ENCODE measurements around the gene ARL8B.

GRCh38 chr3:5165698-5166097 is 43.6 kb downstream of the ARL8B start:
- TF ChIP-seq CTCF (optimal IDR thresholded peaks at IDR 0.05 in 1 of 3, IDR thresholded peaks at IDR 0.05 in 1 of 3, conservative IDR thresholded peaks at IDR 0.05 in 1 of 3; ENCODE audit: extremely low read depth in 1 of 3, insufficient read depth in 2 of 3, low read length in 3 of 3) (no peak), EZH2 (IDR thresholded peaks at IDR 0.05; ENCODE audit: low read length) (no peak)

All from keratinocyte (primary cell).